GM12874 (cell line): ENCODE data around the gene TBCC.

Experiments
- CTCF ChIP-seq: IDR thresholded peaks from 2 replicates; pipeline ENCODE4 v1.5.1; 2011; ENCODE audit warnings: low read depth, mild to moderate bottlenecking, control low read depth, low read length, moderate library complexity; ENCODE audit not compliant: insufficient read depth

The TBCC gene

GRCh38 chr6:42724825-42725224, 21.1 kb downstream of the TBCC start:
- no peak for TF ChIP-seq CTCF

GRCh38 chr6:42722497-42722896, 23.4 kb downstream of the TBCC start, which contains the start of gene PRPH2:
PRPH2 (minus strand) TSS chr6:42722597; CDS start chr6:42722334, 263 bp downstream.
- no peak for TF ChIP-seq CTCF

GRCh38 chr6:42720739-42721138, 25.2 kb downstream of the TBCC start:
- TF ChIP-seq CTCF: no peak

GRCh38 chr6:42715871-42716270, 30.0 kb downstream of the TBCC start:
- TF ChIP-seq CTCF: no peak

DNA sequence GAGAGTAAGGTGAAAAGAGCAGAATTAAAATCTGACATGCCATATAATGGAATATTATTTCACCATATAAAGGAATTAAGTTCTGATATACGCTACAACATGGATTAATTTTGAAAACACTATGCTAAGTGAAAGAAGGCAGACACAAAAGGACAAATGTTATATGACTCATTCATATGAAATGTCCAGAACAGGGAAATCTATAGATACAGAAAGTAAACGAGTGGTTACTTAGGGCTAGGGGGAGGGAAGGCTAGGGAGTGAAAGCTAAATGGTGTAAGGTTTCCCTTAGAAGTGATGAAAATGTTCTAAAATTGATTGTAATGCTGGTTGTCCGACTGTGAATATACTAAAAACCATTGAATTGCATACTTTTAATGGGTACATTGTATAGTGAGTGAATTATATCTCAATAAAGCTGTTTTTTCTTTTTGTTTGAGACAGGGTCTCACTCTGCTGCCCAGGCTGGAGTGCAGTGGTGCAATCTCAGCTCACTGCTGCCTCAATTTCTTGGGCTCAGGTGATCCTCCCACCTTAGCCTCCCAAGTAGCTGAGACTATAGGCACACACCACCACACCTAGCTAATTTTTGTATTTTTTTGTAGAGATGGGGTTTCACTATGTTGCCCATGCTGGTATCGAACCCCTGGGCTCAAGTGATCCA, 31.7 kb downstream of the TBCC start:
- no peak for TF ChIP-seq CTCF

DNA sequence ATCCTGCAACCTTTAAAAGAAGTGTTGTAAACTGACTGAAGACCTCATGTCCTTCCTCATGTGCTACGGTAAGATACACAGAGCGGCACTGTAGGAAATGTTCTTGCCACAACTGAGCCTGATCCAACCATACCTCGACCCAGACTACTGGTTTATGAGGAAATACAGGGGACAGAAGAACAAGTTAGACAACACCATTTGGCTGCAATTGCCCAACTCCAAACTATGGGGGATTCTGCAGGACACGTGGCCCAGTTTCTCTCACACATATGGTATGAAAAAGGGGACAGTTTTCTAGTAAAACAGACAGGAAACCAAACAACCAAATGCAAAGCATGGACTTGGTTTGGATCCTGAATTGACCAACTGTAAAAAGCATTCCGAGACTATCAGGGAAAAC, 34.0 kb downstream of the TBCC start:
- no peak for TF ChIP-seq CTCF

DNA sequence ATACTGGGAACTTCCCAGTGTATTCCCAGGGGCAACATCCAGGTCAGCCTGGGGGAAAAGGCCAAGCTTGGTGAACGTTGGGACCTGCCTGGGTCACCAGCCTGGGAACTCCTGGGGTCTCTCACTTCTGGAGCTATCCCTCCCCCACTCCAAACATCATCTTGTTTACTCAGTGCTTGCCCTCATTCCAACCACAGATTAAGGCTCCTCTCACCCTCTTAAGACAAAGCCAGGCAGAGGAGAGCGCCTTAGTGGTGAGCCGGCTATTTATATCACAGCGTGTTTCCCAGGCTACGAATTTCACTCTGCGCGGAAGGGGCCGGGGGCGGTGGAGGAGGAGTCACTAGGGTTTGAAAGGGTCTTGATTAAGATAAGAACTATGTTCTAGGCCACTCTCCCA, 35.6 kb downstream of the TBCC start:
- TF ChIP-seq CTCF: no peak

DNA sequence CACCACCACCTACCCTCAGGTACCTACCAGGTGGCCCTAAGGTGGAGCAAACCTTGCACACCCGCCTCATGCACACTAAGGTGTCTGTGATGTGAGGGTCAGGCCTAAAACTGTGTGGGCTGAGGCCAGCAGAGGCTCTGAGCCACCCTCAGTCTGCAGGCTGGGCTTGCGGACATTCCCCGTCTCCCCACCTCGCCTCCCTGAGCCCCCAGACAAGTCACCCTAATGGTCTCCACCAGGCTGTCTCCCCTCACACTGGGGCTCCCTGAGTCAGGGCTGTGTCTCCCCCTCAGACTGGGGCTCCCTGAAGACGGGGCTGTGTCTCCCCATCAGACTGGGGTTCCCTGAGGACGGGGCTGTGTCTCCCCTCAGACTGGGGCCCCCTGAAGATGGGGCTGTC, 36.0 kb downstream of the TBCC start:
- TF ChIP-seq CTCF: no peak
